Measurements from ENCODE around the gene IMPDH1. TPM values are rescaled to one million over a fixed set of nuclear protein-coding genes. Genes with fewer than 3 reads are reported as not detected.

IMPDH1 gene
- total RNA-seq, 1 experiment from 2014 or later, result 188 TPM

DNA sequence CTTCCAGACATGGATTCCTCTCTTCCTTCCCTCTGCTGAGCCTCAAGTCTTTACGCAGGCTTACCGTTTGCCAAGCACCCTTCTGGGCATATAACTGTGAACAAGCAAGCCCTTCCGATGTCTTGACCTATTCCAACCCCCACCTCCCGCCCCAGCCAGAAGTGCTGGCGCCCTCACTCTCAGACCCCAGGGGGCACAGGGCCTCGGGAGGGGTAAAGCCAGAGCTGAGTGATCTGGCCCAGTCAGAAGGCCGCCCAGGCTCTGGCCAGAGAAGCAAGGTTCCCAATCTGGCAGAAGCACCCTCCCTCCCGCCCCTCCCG is 49.5 kb downstream of the IMPDH1 start:
- DNase-seq (ENCODE audit: low spot score), result no peak

- DNase-seq (ENCODE audit: low spot score), result no peak
These were observed 49.8 kb downstream of the IMPDH1 start for GRCh38 chr7:128359939-128360338.

- no peak for DNase-seq (ENCODE audit: low spot score)
These were observed 50.4 kb downstream of the IMPDH1 start for GRCh38 chr7:128359336-128359735.

DNA sequence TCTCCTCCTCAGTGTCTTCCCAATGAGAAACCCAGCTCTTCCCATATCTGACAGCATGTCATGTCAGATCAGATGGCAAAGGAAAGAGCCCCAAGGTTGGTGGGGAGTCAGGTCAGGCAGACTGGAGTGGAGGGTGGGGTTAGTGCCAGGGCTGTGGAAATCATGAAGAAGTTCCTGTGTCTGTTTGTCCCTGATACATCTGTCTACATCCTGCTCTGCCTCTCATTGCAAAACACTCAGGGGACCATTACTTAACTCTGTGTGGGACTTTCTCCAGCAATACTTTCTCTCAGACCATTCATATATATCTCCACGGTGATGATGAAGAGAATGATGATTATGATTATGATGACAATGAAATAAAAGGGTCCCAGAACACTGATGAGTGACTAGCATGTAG is 51.5 kb downstream of the IMPDH1 start:
- DNase-seq (ENCODE audit: low spot score), result no peak

GRCh38 chr7:128357217-128357613 is 52.6 kb downstream of the IMPDH1 start:
- DNase-seq (ENCODE audit: low spot score), result no peak

- no peak for DNase-seq (ENCODE audit: low spot score)
These were observed 53.1 kb downstream of the IMPDH1 start for GRCh38 chr7:128356546-128357216.

DNA sequence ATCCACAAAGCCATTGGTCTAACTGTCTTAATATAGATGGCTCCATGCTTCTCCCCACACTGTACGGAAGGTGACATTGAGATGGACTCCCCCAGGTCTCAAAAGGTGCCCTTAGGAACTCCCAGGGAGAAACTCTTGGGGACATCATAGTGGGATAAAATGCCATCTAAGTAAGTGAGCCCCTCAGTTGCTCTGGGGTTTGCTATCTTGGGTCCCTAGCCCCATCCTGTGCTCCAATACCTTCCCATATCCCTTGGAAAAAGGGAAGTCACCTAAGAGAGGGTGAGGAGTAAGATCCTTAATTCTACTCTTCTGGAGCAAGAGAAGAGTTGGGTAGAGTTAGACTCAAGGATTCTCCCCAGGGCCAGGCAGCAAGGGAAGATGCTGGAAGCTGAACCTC is 56.2 kb downstream of the IMPDH1 start:
- DNase-seq (ENCODE audit: low spot score), result no peak

- no peak for DNase-seq (ENCODE audit: low spot score)
These were observed 56.6 kb downstream of the IMPDH1 start for GRCh38 chr7:128353189-128353588.

GRCh38 chr7:128352636-128353035 is 57.1 kb downstream of the IMPDH1 start:
- DNase-seq (ENCODE audit: low spot score), result no peak

DNA sequence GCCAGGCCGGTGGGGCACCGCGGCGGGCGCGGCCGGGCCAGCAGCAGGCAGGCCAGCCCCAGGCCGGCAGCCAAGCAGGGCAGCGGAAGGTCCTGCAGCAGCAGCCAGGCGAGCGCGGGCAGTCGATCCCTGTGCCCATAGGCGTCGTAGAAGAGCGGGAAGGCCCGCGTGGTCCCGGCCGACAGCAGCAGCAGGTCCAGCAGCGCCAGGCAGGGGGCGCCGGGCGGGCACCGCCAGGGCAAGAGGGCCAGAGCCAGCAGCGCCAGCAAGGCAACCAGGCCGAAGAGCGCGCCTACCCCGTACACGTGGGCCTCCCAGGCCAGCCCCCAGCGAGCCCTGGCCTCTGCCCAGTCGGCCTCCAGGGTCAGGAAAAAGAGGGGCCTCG is 57.6 kb downstream of the IMPDH1 start:
- no peak for DNase-seq (ENCODE audit: low spot score)

DNA sequence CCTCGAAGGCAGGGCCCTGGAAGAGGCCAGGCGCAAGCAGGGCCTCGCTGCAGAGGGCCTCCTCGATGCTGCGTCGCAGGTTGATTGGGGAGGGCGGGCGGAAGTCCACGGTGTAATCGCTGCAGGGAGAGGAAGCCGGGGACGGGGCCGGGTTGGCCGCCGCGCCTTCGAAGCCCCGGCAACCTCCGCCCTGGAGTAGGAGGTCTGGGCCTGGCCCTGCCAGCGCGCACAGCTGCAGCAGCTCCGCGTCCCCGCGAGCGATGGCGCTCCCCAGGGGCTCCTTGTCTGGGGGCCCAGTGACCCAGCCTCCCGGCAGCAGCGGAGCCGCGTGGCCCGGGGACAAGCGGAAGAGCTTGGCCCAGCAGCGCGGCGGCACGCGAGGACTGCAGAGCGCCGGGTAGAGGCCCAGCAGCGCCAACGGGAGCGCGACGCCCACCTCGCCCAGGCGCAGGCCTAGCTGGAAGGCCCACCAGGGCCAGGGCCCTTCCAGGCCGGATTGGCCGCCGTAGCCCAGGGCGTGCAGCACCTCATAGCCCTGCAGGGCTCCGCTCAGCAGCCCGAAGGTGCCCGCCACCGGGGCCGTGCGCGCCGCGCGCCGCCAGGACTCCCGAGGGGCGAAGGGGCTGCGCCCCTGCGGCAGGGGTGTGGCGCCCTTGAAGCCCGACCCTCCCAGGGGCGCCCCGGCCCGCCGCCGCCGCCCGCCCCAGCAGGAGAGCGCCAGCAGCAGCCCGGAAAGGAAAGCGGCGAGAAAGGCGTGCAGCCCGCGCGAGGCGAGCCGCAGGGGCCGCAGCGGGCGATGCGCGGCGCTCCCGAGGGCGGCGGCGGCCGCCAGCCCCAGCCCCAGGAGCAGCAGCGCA is 58.3 kb downstream of the IMPDH1 start:
- no peak for DNase-seq (ENCODE audit: low spot score)

GRCh38 chr7:128350708-128351295 is 59.0 kb downstream of the IMPDH1 start:
- DNase-seq (ENCODE audit: low spot score), result no peak

- no peak for DNase-seq (ENCODE audit: low spot score)
These were observed 60.3 kb downstream of the IMPDH1 start for GRCh38 chr7:128349466-128349825.

- DNase-seq (ENCODE audit: low spot score), result peak; percentile 71
These were observed 62.1 kb downstream of the IMPDH1 start for GRCh38 chr7:128347647-128348097.

- no peak for DNase-seq (ENCODE audit: low spot score)
These were observed 65.4 kb downstream of the IMPDH1 start for GRCh38 chr7:128344431-128344774.

GRCh38 chr7:128343554-128344430 is 66.0 kb downstream of the IMPDH1 start, which contains the start of gene RBM28:
RBM28 (minus strand) TSS chr7:128343908; CDS start chr7:128343793, 115 bp downstream.
- peak; percentile 97 for DNase-seq (ENCODE audit: low spot score)

Small RNA genes lying within 50 kb of the gene (small RNA-seq; reads per million reads assigned to genes)
- not detected for gene AC010655.1
- not detected for gene RNU7-27P
- gene RNU7-54P, result not detected

Other genes starting within 250 kb of the IMPDH1 start
- not detected in 2 replicates for gene LEP, start 168.7 kb downstream of the IMPDH1 start, total RNA-seq (2014; rRNA removed; shearing (Covaris generic))
- 24.6 and 26.9 TPM in 2 replicates for gene RBM28, start 66.1 kb downstream of the IMPDH1 start, total RNA-seq (2014; rRNA removed; shearing (Covaris generic))
- gene PRRT4, start 48.3 kb downstream of the IMPDH1 start, total RNA-seq (2014; rRNA removed; shearing (Covaris generic)), result 0.16 TPM in 1 of 2 replicates, not detected in the other
- 23.5 and 27.8 TPM in 2 replicates for gene HILPDA, start 45.9 kb upstream of the IMPDH1 start, total RNA-seq (2014; rRNA removed; shearing (Covaris generic))
- gene METTL2B, start 66.8 kb upstream of the IMPDH1 start, total RNA-seq (2014; rRNA removed; shearing (Covaris generic)), result 29.5 and 33.8 TPM in 2 replicates

Data from HT-29 (cell line).